HG03097 (cell line): ENCODE results near the gene IQCC.

Source experiments
- ATAC-seq: cut with Tn5 transposase; IDR thresholded peaks from one replicate; pipeline ENCODE4 v1.9.1; 2021; ENCODE audit not compliant: unreplicated experiment, low FRiP score

IQCC gene

DNA sequence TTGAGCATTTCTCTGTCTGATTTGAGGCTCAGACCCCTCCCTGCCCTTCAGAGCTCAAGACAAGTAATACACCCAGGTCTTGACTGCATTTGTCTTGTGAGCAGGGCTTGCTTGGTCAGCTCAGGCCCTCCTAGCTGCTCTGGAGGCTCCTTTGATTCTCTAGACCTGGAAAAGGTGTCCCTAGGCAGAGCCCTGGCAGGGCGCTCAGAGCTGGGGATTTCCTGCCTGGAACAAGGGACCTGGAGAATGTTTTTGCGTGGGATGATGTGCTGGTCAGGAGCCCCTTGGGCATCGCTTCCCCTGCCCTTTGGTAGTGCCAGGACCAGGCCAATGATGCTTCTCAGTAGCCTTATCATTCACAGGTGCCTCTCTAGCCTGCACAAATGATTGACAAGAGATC lies 9.9 kb upstream of the IQCC start:
- ATAC-seq = no peak

DNA sequence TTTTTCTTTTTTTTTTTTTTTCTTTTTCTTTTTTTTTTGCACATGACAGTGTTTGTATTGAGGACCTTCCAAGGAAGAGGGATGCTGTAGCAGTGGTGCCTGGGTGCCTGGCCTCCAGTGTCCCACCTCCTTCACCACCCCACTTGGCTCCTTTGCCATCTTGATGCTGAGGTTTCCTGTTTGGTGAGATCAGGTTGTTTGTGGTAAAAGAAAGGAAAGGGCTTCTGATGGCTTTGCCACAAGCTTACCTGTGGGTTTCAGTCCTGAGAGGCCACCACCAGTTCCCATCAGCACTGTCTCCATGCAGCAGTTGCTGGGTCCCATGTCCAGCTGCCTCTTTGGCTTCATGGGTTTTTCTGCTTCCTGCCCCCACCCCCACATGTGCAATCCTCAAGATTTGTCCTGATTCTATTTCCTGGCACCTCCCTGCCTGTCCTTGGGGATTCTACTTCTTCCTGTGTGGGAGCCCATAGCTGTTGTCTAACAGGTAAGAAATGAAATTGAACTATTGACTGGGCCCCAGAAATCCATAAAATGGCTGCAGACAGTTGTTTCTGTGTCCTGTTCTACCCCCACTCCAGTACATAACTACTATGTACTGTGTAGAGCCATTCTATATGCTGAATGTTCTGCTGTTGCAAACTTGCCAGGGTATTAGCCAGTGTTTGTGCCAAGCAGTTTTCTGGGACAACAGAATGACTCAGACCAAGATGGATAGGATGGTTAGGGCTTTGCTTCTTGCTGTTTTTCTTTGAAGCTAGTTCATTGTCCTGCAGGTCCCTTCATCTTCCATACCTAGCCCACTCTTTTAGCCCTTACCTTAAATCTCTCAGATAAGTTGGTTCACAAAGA lies 9.3 kb upstream of the IQCC start:
- no peak for ATAC-seq

DNA sequence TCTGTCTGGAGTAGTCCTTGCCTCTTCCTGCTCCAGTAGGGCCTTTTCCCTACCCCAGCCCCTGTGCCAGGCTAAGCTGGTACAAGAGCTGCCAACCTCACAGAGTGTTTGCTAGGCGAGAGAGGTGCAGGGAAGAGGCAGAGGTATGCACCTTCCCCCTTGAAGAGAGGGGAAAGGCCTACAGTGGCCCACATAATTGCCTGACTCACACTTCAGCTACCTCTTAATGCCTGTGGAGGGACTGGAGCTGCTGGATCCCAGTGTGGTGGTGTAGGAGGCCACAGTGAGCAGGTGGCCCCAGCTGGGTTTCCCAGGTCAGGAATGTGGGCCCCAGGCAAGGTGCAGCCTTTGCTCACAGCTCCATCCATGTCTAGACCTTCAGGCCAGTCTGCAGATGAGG lies 8.4 kb upstream of the IQCC start:
- no peak for ATAC-seq

DNA sequence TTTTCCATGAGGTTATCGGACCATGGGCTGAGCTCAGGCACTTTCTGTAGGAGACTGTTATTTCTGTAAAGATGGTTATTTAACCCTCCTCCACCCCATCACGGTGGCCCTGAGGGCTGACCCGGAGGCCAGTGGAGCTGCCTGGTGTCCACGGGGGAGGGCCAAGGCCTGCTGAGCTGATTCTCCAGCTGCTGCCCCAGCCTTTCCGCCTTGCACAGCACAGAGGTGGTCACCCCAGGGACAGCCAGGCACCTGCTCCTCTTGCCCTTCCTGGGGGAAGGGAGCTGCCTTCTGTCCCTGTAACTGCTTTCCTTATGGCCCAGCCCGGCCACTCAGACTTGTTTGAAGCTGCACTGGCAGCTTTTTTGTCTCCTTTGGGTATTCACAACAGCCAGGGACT lies 7.6 kb upstream of the IQCC start:
- no peak for ATAC-seq

DNA sequence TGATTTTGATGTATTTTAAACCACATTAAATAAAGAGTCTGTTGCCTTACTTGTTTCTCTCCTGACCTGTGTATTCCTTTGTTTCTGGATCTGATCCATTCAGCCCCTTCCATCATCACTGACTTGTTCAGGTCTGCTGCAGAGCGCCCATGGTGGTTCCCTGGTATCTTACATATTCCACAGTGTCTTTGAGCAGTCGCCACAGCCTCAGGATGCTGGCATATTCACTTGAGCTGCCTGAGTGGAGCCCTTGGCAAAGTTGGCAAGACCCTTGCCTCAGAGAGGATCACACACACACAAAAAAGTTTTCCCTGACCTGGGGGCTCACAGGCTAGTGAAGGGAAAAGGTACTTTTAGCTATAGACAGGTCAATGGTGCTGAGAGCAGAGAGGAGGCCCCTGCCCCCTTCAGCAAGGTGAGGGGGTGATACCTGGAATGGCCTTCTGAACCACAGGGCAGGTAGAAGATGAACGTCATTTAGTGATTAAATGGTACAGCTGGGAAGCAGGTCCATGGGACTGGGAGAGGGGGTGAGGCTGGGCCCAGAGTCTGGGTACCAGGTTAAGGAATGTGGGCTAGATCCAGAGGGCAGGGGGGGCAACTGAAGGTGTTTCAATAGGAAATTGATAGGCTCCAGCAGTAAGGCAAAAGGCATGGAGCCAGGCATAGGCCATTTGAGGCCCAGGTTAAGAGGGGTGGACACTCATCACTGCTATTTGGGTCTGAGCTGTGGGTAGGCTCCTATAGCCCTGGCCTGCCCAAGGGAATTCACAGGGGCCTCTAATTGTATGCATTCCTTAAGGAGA lies 7.0 kb upstream of the IQCC start:
- ATAC-seq = no peak

DNA sequence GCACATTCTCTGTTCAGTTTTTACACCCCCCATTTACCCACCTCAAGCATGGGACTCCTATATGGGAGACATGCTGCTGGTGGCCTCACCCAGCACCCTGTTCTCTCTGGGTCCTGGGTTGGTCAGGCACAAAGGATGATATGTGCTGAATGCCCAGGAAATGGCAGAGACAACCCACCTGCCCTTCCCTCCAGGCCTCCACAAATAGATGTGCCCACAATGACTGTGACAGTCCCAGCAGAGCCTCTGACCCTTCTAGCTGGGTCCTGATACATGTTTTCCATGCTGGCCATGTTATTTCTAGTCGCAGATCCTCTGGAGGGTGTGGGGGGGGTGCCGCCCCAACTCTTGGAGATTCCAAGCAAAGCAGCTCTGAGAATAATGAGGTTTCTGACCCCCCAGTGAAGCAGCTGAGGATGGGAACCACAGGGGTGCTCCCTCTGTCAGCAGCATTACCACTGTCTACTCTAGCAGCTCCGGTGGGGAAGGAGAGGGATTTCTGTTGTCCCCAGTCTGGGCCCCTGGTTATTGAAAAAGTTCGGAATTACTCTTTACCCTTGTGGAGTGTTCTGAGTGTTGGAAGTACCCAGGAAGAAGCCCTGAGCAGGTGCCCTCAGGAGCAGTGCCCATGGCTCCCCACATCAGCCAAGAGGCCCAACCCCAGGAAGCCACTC lies 6.3 kb upstream of the IQCC start:
- ATAC-seq = no peak

DNA sequence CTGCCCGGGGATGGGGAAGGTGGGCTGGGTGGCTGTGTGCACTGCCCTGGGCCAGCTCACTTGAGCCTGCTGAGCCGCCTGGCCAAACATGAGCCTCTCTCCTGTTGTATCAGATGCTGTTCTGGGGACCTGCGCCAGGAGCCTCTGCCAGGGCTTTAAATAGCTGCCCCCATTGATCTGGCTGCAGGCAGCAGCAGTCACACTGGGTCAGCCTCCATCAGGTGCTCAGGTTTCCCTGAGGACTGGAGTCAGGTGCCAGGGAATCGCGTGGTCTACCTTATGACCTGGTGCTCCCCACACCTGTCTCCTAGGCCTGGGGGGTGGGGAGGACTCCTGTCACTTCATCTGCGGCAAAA lies 5.8 kb upstream of the IQCC start:
- no peak for ATAC-seq

DNA sequence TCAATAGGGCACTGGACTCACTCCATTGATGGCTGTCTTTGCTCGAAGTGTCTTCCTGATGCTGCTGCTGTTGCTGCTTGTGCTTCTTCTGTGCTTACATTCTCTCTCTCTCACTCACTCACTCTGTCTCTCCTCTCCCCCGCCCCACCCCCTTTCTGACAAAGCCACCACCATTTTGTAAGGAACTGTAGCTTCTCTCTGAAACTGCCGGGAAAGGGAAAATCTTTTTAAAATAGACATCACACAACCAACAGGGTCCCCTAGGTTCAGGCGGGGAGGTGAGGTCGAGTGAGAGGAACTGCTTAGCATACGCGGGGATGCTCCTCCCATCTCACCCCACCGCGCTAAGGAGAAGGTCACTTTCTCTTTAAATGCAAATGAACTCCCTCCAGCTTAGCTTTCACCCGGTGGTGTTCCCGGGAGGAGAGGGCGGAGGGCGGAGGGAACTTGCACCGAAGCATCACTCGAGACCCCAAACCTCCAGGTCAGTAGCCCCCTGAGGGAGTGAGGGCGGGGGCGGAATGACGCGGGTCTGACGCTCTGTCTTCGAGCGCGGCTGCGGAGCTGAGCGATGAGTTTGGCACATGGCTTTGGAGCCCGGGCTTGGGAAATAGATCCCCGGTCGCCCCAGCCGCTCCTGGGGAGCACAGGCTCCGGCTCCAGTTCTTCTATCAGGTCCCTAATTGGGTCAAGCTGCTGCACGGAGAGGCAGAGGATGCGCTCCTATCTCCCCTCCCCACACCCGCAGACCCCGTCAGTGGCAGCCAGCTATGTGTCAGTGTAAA lies 5.1 kb upstream of the IQCC start, which contains the start of gene CCDC28B:
Gene CCDC28B, plus strand, starts transcription at position 370 of the 785 bp plus-strand sequence. CDS start 1,341 bp downstream, outside the sequence.
- ATAC-seq = no peak

DNA sequence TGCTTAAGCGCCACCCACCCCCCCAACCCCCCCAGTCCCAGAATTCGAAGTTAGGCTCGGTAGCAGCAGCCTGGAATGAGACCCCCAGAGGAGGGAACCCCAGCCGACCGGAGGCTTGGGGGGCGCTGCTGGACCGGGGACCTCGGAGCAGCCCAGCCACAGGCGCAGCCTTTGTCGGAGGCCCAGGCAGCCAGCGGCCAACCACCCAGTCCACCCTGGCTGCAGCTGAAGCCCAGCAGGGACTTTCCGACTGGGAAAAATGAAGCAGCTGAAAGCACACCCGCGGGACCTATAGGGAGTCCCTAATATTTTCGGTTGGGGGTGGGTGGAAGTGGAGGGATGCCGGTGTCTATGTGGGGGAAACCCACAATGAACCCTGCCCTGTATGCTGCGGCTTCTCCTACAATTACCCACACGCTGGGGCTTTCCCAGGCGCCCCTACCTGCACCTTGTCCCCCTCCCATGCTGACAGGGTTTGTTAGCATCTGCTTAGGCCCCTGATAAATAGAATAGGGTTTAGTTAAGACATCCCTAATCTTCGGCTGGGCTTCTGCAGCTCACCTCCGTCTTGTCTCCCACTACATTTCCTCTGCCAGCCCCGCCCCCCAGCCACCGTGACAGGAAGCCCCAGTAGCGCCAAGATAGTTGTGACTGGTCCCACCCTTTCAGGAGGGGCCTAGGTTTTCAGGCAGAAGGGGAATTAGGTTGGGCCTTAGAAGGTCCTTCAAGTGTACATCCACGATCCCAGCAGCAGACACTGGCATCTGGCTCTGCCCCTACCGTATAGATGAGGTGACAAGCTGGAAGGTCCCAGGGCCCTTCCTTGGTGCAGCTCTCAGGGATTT lies 4.2 kb upstream of the IQCC start:
- peak; percentile 33 for ATAC-seq

DNA sequence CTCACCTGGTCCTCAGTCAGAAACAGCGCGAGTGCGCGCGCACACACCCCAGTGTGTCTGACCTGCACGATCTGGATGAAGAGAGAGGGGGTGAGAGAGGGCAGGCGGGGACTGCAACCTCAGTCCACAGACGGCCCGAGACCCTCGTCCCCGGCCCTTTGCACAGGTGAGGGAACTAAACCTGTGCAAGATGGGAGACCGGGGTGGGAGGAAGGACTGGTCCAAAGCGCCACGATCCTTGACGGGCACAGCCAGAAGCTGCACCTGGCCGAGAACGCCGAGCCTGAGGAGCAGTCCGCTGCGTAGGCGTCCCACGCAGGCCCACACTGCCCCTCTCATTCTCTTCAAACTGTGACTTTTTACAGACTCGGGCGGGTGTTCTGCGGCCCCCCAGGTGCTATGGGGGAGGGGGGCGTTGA lies 519 bp upstream of the IQCC start:
- ATAC-seq = no peak

DNA sequence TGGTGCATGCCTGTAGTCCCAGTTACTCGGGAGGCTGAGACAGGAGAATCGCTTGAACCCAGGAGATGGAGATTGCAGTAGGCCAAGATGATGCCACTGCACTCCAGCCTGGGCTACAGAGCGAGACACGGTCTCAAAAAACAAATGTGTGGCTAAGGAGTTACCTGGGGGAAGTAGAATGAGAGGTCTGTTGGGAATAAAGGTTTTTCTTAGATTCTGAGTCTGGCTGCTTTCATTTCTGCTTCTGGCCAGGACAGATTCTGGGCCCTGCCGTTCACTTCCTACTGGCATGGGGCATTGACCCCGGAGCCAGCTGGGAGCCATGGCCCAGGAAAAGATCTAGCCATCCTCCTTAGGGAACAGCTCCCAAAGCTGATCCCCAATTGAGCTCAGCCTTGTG lies 3.0 kb downstream of the IQCC start:
- ATAC-seq = no peak

DNA sequence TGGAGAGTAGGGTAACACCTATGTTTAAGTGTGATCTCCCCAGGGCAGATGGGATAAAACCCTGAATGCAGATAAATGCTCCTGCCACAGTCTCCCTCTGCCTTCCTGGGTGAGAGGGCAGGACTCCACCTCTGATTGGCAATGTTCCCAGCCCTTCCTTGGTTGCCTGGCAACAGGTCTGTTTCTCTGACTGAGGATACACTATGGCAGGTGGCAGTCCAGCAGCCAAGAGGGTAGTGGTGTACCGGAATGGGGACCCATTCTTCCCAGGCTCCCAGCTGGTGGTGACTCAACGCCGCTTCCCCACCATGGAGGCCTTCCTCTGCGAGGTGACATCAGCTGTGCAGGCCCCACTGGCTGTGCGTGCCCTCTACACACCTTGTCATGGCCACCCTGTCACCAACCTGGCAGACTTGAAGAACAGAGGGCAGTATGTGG lies 3.4 kb downstream of the IQCC start, which contains the start of gene DCDC2B:
Gene DCDC2B, plus strand, starts transcription at position 199 of the 438 bp plus-strand sequence. Its CDS starts 5 bp downstream, at position 204.
- no peak for ATAC-seq

DNA sequence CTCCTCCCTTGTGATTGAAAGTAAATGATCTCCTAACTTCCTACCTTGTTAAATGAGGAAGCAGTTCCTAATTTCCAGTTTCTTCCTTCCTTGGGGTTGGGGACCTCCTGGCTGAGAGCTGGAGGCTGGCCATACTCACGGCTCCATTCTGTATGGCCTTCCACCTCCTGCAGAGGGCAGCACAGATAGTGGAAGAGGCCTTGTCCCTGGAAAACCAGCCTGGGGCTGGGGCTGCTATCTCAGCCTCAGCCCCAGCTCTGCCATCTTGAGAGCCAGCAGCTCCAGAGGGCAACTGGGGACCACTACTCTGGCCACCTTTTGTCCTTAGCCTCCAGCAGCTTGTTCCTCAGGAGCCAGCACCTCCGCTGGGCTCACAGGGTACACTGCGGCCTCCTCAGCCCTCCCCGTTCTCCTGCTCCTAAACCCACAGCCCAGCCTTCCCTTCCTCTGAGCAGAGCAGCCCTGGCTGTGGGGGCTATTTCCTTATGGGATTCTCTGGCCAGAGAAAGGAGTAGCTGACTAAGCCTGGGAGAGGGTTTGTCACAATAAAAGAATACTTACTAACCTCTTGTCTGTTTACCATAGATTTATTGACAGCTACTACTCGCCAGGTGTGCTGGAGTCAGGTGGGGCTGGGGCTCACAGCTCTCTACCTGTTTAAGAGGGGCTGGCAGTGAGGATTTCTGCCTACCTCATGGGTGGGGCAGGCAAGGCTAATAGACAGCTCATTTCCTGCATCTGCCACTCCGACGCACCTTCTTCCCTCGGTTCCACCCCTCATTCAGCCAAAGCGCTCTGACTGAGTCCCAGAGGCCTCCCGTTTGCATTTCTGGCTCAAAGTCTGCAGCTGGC lies 10.4 kb downstream of the IQCC start:
- no peak for ATAC-seq

DNA sequence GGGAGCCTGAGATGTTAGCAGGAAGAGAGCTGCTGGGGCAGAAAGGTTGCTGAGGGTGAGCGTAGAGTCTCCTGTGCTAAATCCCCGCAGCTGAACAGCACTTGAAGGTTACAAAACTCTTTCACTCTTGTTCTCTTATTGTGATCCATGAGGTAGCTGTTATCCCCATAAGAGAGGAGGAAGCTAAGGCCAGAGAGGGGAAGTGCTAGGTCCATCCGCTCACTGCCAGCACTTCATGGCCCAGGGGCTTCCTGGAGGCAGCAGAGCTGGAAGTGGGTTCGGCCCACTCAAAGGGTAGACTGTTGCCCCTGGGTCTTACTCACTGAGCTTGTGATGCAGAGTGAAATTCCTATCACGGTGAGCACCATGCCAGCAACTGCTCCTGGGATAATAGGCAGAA lies 11.1 kb downstream of the IQCC start:
- no peak for ATAC-seq

DNA sequence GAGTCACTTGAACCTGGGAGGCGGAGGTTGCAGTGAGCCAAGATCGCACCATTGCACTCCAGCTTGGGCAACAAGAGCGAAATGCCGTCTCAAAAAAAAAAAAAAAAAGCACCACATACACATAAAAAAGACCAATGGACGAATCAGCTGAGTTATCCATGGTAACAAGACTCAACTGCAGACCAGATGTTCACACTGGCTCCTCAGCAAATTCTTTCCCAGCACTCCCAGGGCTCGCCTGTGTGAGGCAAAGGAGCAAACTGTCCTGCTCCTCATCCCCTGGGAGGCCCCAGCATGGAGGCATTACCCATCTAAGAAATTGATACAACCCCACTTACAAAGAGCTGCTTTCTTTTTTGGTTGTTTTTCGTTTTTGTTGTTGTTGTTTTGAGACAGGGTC lies 13.6 kb downstream of the IQCC start:
- no peak for ATAC-seq

DNA sequence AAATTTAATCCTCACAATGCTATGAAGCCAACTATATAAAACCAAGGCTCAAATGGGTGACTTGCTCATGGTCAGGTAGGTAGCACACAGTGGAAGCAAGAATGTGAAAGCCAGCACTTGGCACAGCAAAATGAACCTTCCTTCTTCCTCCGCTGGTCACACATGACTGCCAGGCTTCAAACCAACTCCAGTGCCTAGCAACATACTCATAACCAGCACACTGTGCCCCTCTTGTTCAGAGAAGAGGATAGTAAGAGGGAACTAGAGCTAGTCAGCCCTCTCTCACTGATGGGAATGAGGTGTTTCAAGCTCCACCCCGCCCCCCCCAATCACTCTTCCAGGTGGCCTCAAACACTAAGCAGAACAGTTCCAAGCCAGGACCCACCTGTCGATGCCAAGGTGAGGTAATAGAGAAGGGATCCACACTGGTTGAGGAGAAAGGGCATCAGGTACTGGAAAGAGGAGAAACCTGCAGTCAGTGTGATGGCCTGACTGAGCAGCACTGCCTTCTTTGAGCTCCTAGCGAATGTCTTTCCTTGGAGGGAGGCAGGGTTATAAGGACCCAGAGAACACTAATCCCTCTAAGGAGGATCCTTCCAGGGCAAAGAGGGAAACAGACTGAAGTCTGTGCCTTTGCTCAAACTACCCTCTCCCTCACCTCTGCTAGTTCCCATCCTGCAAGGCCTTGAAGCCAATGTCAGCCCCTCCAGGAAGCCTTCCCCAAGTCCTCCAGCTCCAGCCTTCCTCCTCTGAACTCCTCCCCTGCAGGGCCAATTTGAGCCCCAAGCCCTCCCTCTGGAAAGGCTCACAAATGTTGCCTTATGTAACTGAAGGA lies 15.5 kb downstream of the IQCC start:
- no peak for ATAC-seq

DNA sequence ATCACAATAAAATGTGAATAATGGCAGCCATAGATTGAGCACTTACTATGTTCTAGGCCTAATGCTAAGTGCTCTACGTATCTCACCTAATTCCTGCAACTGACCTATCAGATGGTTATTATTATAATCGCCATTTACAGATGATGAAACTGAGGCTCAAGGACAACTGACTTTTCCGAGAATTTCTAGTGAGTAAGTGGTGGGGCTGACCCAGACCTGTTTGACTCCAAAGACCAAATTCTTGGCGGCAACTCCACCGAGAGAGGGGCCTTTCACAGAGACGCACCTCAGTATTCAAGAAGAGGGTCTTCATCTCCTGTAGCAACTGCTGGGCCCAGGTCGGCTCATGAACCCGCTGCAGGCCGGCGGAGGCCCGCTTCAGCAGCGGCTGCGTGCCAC lies 16.1 kb downstream of the IQCC start:
- no peak for ATAC-seq
